HepG2 (cell line): ENCODE measurements around the gene PELI2.

Experiments used
- CTCF ChIP-seq: sonication (generic); formaldehyde crosslinking; IDR thresholded peaks from 2 replicates; pipeline ENCODE4 v1.5.0; 2020; ENCODE audit warnings: mild to moderate bottlenecking, missing genetic modification reagents, moderate library complexity
- RAD21 ChIP-seq: fragments of 450-650 bp; formaldehyde crosslinking; IDR thresholded peaks from 2 replicates; pipeline ENCODE4 v1.5.0; 2020; ENCODE audit warnings: mild to moderate bottlenecking
- TFAP4 ChIP-seq: sonication (generic); IDR thresholded peaks from 2 replicates; pipeline ENCODE4 v1.6.1; 2016; ENCODE audit warnings: low read depth, borderline replicate concordance
- ZBTB33 ChIP-seq: sonication (generic); formaldehyde crosslinking; IDR thresholded peaks from 2 replicates; pipeline ENCODE4 v1.4.0; 2020; ENCODE audit warnings: missing genetic modification reagents

- TF ChIP-seq CTCF (CRISPR knock-in tag) (no peak), ZBTB33 (CRISPR knock-in tag) (no peak), RAD21 (no peak), TFAP4 (no peak)
Measured at GRCh38 chr14:56241461-56241860, 123.2 kb downstream of the PELI2 start.
